Measurements from ENCODE around the gene RHBDF1.
"Not testable (repeated sequence)": the region's sequence is repeated elsewhere in the genome, so short reads cannot be mapped to it uniquely, and the experiment has no call there.

RHBDF1 gene

GRCh38 chr16:37511-37910 is 34.9 kb downstream of the RHBDF1 start:
- DNase-seq (ENCODE audit: insufficient read length, low spot score) (no peak), FAIRE-seq (no peak)
- no peak for TF ChIP-seq CTCF (IDR thresholded peaks at IDR 0.05; ENCODE audit: insufficient read depth, missing control alignments)

DNA sequence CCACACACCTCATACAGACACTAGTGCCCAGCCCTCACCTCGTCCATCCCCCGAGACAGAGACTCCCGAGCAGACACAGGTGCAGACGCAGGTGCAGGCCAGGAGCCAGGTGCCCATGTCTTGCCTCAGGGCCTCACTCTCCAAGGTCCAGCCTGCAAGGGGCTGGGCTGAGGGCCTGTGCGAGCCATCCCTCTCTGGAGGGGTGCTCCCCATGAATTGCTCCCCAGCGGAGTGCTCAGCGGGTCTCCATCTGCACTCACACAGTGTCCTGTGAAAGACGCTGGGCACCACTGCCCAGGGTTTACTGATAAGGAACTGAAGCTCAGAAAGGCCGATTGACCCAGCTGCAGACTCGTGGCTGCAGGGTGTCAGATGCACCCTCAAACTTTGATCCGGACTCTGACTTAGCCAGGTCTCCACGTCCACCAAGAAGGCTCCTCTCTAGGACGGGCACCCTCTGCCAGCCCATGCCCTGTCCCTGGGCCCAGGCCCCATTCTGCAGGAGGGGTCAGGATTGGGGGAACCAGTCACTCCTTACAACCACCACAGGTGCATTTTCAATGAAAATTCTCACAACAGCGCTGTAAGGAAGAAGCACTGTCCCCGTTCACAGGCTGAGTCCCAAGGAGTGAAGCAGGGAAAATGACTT is 36.0 kb downstream of the RHBDF1 start:
- no peak for TF ChIP-seq CTCF (IDR thresholded peaks at IDR 0.05; ENCODE audit: insufficient read depth, missing control alignments)
- FAIRE-seq: no peak
- no peak for DNase-seq (ENCODE audit: insufficient read length, low spot score)

DNA sequence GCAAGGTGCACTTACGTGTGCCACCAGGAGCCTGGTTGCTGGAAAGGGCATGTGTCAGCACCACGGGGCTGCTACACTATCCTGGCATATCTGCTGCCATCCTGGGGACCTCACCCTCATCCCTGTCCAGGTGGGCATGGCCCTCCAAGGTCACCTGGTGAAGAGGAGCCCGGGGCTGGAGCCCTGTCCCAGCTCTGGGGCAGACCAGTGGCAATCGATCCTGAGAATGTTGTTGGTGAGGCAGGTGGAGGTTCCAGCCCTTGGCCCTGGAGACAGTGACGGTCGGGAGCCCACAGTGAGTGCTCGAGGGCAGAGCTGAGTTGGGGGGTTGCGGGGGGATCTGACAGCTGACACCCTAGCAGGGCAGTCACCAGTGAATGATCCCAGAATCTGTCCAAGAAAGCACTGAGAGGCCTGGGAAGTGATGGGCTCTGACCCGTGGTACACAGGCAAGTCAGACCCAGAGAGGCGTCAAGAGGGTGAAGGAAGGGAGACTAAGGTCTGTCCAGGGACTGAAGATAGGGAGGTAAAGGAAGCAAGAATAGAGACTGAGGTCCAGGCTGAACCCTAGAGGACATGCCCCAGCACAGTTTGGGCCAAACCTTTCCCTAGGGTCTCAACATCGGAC is 36.6 kb downstream of the RHBDF1 start:
- TF ChIP-seq CTCF (IDR thresholded peaks at IDR 0.05; ENCODE audit: insufficient read depth, missing control alignments): no peak
- DNase-seq (ENCODE audit: insufficient read length, low spot score) (no peak), FAIRE-seq (no peak)

DNA sequence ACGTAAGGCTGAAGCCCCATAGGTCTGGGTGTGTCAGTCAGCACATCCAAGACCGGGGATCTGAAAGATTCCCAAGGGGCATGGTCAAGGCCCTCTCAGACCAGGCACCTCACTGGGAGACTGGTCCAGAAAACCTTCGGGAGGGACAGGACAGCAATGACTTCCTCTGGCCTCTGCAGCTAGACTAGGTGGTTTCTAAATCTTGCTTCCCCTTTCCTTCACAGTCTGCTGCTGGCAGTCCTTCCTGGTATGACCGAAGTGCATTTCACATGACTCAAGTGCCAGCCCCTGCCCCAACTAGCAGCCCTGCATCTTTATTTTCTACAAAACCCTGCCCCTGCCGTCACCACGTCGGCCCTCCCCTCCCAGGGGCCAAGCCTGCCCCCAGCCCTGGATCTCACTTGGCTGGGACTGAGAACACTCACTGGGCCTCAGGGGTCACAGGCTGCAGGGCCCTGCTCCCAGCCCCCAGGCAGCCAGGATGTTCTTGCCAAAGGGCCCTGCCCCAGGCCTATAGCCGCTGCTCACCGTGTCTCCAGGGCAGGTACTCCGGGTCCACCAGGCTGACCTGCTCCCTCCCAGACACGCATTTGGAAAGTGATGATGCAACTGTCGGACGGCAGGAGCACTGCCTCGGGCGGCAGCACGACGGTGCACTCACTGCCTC is 37.3 kb downstream of the RHBDF1 start:
- FAIRE-seq (no peak), DNase-seq (ENCODE audit: insufficient read length, low spot score) (no peak)
- no peak for TF ChIP-seq CTCF (IDR thresholded peaks at IDR 0.05; ENCODE audit: insufficient read depth, missing control alignments)

DNA sequence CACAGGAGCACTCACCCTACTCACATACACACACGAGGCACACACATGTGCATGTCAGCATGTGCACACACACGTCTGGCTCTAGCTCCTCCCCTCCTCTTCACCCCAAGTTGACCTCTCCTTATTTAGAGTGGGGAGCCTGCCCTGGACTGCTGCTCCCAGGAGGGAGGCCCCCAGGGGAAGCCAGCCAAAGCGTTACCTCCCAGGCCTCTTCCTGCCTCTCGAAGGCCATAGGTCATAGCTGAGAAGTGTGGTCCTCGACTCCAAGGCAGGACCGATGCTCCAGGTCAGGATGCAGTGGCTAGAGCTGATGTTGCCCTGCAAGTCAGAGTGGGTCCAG is 37.8 kb downstream of the RHBDF1 start:
- no peak for DNase-seq (ENCODE audit: insufficient read length, low spot score)
- no peak for FAIRE-seq
- no peak for TF ChIP-seq CTCF (IDR thresholded peaks at IDR 0.05; ENCODE audit: insufficient read depth, missing control alignments)

DNA sequence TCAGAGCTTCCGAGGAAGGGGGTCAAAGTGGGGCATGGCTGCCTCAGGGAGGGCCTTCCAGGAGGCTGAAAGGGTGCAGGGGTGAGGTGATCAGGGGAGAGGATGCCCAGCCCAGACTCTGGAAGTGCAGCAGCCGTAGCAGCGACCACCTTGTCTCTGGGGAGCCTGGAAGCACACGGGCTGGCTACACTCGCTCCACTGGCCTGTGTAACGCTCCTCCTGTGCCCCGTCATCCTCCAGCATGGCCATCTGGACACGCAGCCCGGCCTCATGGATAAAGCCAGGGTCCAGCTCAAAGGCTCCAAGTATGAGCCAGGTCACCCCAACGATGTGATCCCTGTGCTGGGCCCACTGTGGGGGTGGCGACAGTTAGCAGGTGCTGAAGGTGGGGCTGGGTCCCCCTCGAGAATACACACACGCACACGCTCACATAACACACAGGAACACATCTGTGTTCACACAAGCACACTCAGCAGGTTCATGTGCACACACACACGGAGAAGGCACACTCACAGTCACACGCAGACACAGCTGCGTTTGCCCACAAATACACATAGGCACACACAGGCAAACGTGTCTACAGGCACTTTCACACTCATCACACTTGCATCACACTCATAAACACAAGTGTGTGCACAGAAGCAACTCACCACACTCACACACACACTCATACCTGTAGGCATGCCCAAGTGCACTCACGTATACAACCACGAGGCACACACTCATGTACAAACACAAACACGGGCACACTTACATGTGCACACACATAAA is 38.4 kb downstream of the RHBDF1 start:
- TF ChIP-seq CTCF (IDR thresholded peaks at IDR 0.05; ENCODE audit: insufficient read depth, missing control alignments): no peak
- FAIRE-seq: no peak
- no peak for DNase-seq (ENCODE audit: insufficient read length, low spot score)

- not testable (repeated sequence) for FAIRE-seq; DNase-seq (ENCODE audit: insufficient read length, low spot score)
Measured at GRCh38 chr16:33154-33876, 39.1 kb downstream of the RHBDF1 start.

- FAIRE-seq; DNase-seq (ENCODE audit: insufficient read length, low spot score): not testable (repeated sequence)
Measured at GRCh38 chr16:30627-31026, 41.8 kb downstream of the RHBDF1 start.

- FAIRE-seq; DNase-seq (ENCODE audit: insufficient read length, low spot score): not testable (repeated sequence)
Measured at GRCh38 chr16:25926-26348, 46.5 kb downstream of the RHBDF1 start.

DNA sequence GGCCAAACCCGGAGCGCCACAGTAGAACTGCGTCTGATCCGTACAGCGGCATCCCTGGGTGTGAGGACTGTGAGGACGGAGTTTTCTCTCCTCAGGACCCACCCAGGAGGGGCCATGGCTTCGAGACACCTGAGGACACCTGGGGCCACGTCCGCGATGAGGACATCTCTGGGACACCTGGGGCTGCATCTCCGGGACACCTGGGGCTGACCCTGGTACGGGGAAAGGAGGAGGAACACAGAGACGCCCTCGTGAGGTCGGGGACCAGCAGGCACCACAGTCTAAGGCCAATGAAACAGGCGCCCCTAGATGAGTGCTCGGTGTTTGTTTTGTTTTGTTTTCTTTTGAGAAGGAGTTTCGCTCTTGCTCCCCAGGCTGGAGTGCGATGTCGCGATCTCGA is 48.3 kb downstream of the RHBDF1 start:
- not testable (repeated sequence) for FAIRE-seq; DNase-seq (ENCODE audit: insufficient read length, low spot score)

DNA sequence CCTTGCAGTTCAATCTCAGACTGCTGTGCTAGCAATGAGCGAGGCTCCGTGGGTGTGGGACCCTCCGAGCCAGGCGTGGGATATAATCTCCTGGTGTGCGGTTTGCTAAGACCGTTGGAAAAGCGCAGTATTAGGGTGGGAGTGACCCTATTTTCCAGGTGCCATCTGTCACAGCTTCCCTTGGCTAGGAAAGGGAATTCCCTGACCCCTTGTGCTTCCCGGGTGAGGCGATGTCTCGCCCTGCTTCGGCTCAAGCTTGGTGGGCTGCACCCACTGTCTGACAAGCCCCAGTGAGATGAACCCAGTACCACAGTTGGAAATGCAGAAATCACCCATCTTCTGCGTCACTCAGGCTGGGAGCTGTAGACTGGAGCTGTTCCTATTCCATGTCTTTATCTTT is 51.5 kb downstream of the RHBDF1 start:
- DNase-seq (ENCODE audit: insufficient read length, low spot score); FAIRE-seq: not testable (repeated sequence)

All from D721Med (cell line).